H9 (cell line): Measurements from ENCODE around the gene ADARB2. TPM values are rescaled to one million over a fixed set of nuclear protein-coding genes. Genes with fewer than 3 reads are reported as not detected.
A peak's percentile ranks its signal among the peaks of the same experiment; 100 is the strongest.

Experiments used
- DNase-seq: peaks from one replicate; pipeline ENCODE4 v3.0.0-alpha.2; 2017
- H2AFZ ChIP-seq: one replicate; pipeline ENCODE4 v1.6.1; 2013; ENCODE audit warnings: mild to moderate bottlenecking, low read length, control low read depth, moderate library complexity
- H2AK5ac ChIP-seq: 2 replicates; pipeline ENCODE4 v1.6.1; 2013; ENCODE audit warnings: low read length, control low read depth, mixed read lengths; ENCODE audit not compliant: insufficient read length
- H2BK120ac ChIP-seq: one replicate; pipeline ENCODE4 v1.6.1; 2013; ENCODE audit warnings: low read depth, mild to moderate bottlenecking, low read length, control low read depth, inconsistent platforms; ENCODE audit not compliant: poor library complexity, severe bottlenecking
- H2BK12ac ChIP-seq: 2 replicates; pipeline ENCODE4 v1.6.1; 2013; ENCODE audit warnings: low read length, control low read depth, mixed read lengths, low read depth; ENCODE audit not compliant: insufficient read length
- H2BK15ac ChIP-seq: 2 replicates; pipeline ENCODE4 v1.6.1; 2013; ENCODE audit warnings: low read depth, low read length, control low read depth
- H2BK20ac ChIP-seq: one replicate; pipeline ENCODE4 v1.6.1; 2013; ENCODE audit warnings: low read depth, mild to moderate bottlenecking, low read length, control low read depth, inconsistent platforms; ENCODE audit not compliant: poor library complexity, severe bottlenecking
- H2BK5ac ChIP-seq: 2 replicates; pipeline ENCODE4 v1.6.1; 2013; ENCODE audit warnings: low read length, control low read depth, mixed read lengths; ENCODE audit not compliant: insufficient read length
- H3K14ac ChIP-seq: 2 replicates; pipeline ENCODE4 v1.6.1; 2013; ENCODE audit warnings: low read length, control low read depth; ENCODE audit not compliant: insufficient read depth
- H3K18ac ChIP-seq: 2 replicates; pipeline ENCODE4 v1.6.1; 2013; ENCODE audit warnings: low read depth, mild to moderate bottlenecking, mixed read lengths, low read length, control low read depth; ENCODE audit not compliant: insufficient read length
- H3K23ac ChIP-seq: 2 replicates; pipeline ENCODE4 v1.6.1; 2013; ENCODE audit warnings: low read length, control low read depth, mixed read lengths, low read depth; ENCODE audit not compliant: insufficient read length
- H3K23me2 ChIP-seq: 2 replicates; pipeline ENCODE4 v1.6.1; 2013; ENCODE audit warnings: low read depth, mild to moderate bottlenecking, mixed read lengths, low read length, control low read depth; ENCODE audit not compliant: insufficient read length, poor library complexity, severe bottlenecking
- H3K27ac ChIP-seq: 2 replicates; pipeline ENCODE4 v1.5.1; 2013; ENCODE audit warnings: low read length, control low read depth, mixed read lengths, low read depth; ENCODE audit not compliant: insufficient read length
- H3K27me3 ChIP-seq: 2 replicates; pipeline ENCODE4 v1.6.1; 2013; ENCODE audit warnings: low read length, control low read depth, inconsistent platforms; ENCODE audit not compliant: insufficient read depth
- H3K4ac ChIP-seq: 2 replicates; pipeline ENCODE4 v1.6.1; 2013; ENCODE audit warnings: low read depth, mild to moderate bottlenecking, control low read depth, inconsistent platforms, low read length, moderate library complexity
- H3K4me1 ChIP-seq: 2 replicates; pipeline ENCODE4 v1.6.1; 2013; ENCODE audit warnings: low read length, control low read depth, inconsistent platforms; ENCODE audit not compliant: insufficient read depth
- H3K4me2 ChIP-seq: 2 replicates; pipeline ENCODE4 v1.6.1; 2013; ENCODE audit warnings: low read length, control low read depth, mixed read lengths; ENCODE audit not compliant: insufficient read length, insufficient read depth
- H3K56ac ChIP-seq: 2 replicates; pipeline ENCODE4 v1.6.1; 2013; ENCODE audit warnings: low read depth, mild to moderate bottlenecking, mixed read lengths, low read length, control low read depth; ENCODE audit not compliant: insufficient read length
- H3K79me1 ChIP-seq: 2 replicates; pipeline ENCODE4 v1.6.1; 2013; ENCODE audit warnings: low read depth, mild to moderate bottlenecking, moderate library complexity, low read length, control low read depth, inconsistent platforms; ENCODE audit not compliant: insufficient read depth, poor library complexity, severe bottlenecking
- H3K79me2 ChIP-seq: 2 replicates; pipeline ENCODE4 v1.6.1; 2013; ENCODE audit warnings: low read length, control low read depth, inconsistent platforms; ENCODE audit not compliant: insufficient read depth
- H3K9ac ChIP-seq: 2 replicates; pipeline ENCODE4 v1.6.1; 2013; ENCODE audit warnings: low read length, control low read depth, mixed read lengths; ENCODE audit not compliant: insufficient read length; ENCODE audit errors: extremely low read depth
- H3K9me3 ChIP-seq: one replicate; pipeline ENCODE4 v1.6.1; 2013; ENCODE audit warnings: low read depth, low read length, inconsistent platforms; ENCODE audit not compliant: control insufficient read depth
- H3T11ph ChIP-seq: one replicate; pipeline ENCODE4 v1.6.1; 2013; ENCODE audit warnings: mild to moderate bottlenecking, low read length, control low read depth, inconsistent platforms
- H4K20me1 ChIP-seq: one replicate; pipeline ENCODE4 v1.6.1; 2013; ENCODE audit not compliant: control insufficient read depth, insufficient read length, insufficient read depth
- H4K5ac ChIP-seq: 2 replicates; pipeline ENCODE4 v1.6.1; 2013; ENCODE audit warnings: low read depth, mild to moderate bottlenecking, mixed read lengths, low read length, control low read depth; ENCODE audit not compliant: insufficient read length
- H4K8ac ChIP-seq: replicated peaks from 2 replicates; pipeline ENCODE4 v1.6.1; 2013; ENCODE audit warnings: low read length, control low read depth, mixed read lengths, low read depth; ENCODE audit not compliant: insufficient read length
- H4K91ac ChIP-seq: 2 replicates; pipeline ENCODE4 v1.6.1; 2013; ENCODE audit warnings: low read depth, mild to moderate bottlenecking, moderate library complexity, mixed read lengths, low read length, control low read depth; ENCODE audit not compliant: insufficient read length
- H3K27ac Mint-ChIP-seq, 3 experiments: 2 replicates in 2 of 3; 3 replicates in 1 of 3; pipeline ENCODE4 v1.8.0; 2020 to 2021; ENCODE audit warnings: mixed read lengths in 3 of 3, mild to moderate bottlenecking in 1 of 3, moderate library complexity in 1 of 3
- H3K27me3 Mint-ChIP-seq: 2 replicates; pipeline ENCODE4 v1.8.0; 2021; ENCODE audit warnings: low read depth, mild to moderate bottlenecking, moderate library complexity, mixed read lengths
- H3K36me3 Mint-ChIP-seq, 3 experiments: 2 replicates in 2 of 3; 3 replicates in 1 of 3; pipeline ENCODE4 v1.8.0; 2020 to 2021; ENCODE audit warnings: low read depth in 3 of 3, mixed read lengths in 3 of 3; ENCODE audit not compliant: insufficient read depth in 1 of 3
- H3K4me1 Mint-ChIP-seq, 2 experiments: 2 replicates each; pipeline ENCODE4 v1.8.0; 2020; ENCODE audit warnings: mixed read lengths in 2 of 2
- H3K4me3 Mint-ChIP-seq, 2 experiments: 2 replicates in 1 of 2; 3 replicates in 1 of 2; pipeline ENCODE4 v1.8.0; 2020 to 2021; ENCODE audit warnings: mild to moderate bottlenecking in 2 of 2, mixed read lengths in 2 of 2, moderate library complexity in 1 of 2
- H3K9me3 Mint-ChIP-seq, 2 experiments: 2 replicates in 1 of 2; 3 replicates in 1 of 2; pipeline ENCODE4 v1.8.0; 2020; ENCODE audit warnings: mild to moderate bottlenecking in 2 of 2, mixed read lengths in 2 of 2, moderate library complexity in 1 of 2
- CTCF ChIP-seq: fragments of 200-600 bp; sonication (generic); conservative IDR thresholded peaks from 3 replicates; pipeline ENCODE4 v1.8.0; 2021; ENCODE audit warnings: antibody characterized with exemption, mild to moderate bottlenecking
- WGBS: extraction: QIAGEN DNeasy Blood & Tissue Kit; methylation state at CpG from one replicate; pipeline ENCODE4 v1.1.7; 2013; ENCODE audit warnings: missing lambda C conversion rate, low lambda C conversion rate, mixed read lengths; ENCODE audit not compliant: insufficient read length; ENCODE audit errors: extremely low coverage; 5-methylcytosine and 5-hydroxymethylcytosine counted together
- total RNA-seq: library from RNA; stranded (reverse); gene quantifications from 2 replicates; pipeline ENCODE4 v1.2.1, GENCODE V29; 2021

Gene ADARB2
- total RNA-seq, 1 experiment from 2014 or later, result 0.87 TPM

GRCh38 chr10:1716839-1717238, 20.5 kb downstream of the ADARB2 start:
- Histone ChIP-seq H3K79me2 (no peaks in the 10 kb centered on the region), H3K23me2 (peaks cover 3% of the 10 kb centered on the region), H4K5ac (no peak overlapping the region), H3K9me3 (no peaks in the 10 kb centered on the region), H3K4me2 (no peak overlapping the region), H3K4ac (no peak overlapping the region), H3K23ac (no peak overlapping the region), H3K27ac (no peak overlapping the region), H2BK15ac (no peak overlapping the region), H3K56ac (no peak overlapping the region), H2BK20ac (no peak overlapping the region), H2BK120ac (no peak overlapping the region), H4K20me1 (no peaks in the 10 kb centered on the region), H2AK5ac (no peak overlapping the region), H2BK5ac (no peak overlapping the region), H3K27me3 (no peaks in the 10 kb centered on the region), H3K9ac (no peak overlapping the region), H4K8ac (no peak overlapping the region), H3K4me1 (peaks cover 6% of the 10 kb centered on the region; the same call in 1 of the 2 replicates), H3T11ph (no peak overlapping the region), H3K79me1 (no peaks in the 10 kb centered on the region), H3K18ac (no peak overlapping the region), H3K14ac (no peak overlapping the region), H2BK12ac (no peak overlapping the region), H2AFZ (no peak overlapping the region), H4K91ac (no peak overlapping the region)
- peaks cover 15 to 19% of the 10 kb centered on the region in 2 experiments for H3K4me1 Mint-ChIP-seq
- TF ChIP-seq CTCF, result no peak
- no peak overlapping the region; a peak in 1 of 5 replicates for H3K4me3 Mint-ChIP-seq
- H3K9me3 Mint-ChIP-seq, result no peaks in the 10 kb centered on the region; a peak in 1 of 5 replicates
- WGBS, result no CpG with 5 or more reads among the region's 4 CpGs
- no peak for DNase-seq
- H3K36me3 Mint-ChIP-seq, result no peaks in the 10 kb centered on the region
- peaks cover 11% of the 10 kb centered on the region for H3K27me3 Mint-ChIP-seq
- peak overlapping the region in 1 of 3 experiments; percentile 44; a peak in 1 of 7 replicates for H3K27ac Mint-ChIP-seq
